H1 (cell line): ENCODE measurements around the gene LUM. TPM values are rescaled to one million over a fixed set of nuclear protein-coding genes. Genes with fewer than 3 reads are reported as not detected.

Experiments used
- NANOG ChIP-seq: IDR thresholded peaks from 2 replicates; pipeline ENCODE4 v1.6.1; 2011; ENCODE audit warnings: low read length, low read depth, mild to moderate bottlenecking, inconsistent platforms; ENCODE audit not compliant: insufficient read depth, poor library complexity, severe bottlenecking
- polyA plus RNA-seq, 7 experiments: library from polyadenylated mRNA; depleted of rRNA in 3 of 7; stranded (reverse) in 5 of 7; unstranded in 2 of 7; fragments of >200 nt in 5 of 7; fragments of 200-250 nt in 2 of 7; gene quantifications; 1 replicate in 5 of 7; 2 replicates in 1 of 7; 4 replicates in 1 of 7; pipeline versions ENCODE4 v1.2.1 to v1.2.3, GENCODE V29; 2011 to 2013; ENCODE audit warnings: missing spikeins in 2 of 7, mixed read lengths in 2 of 7
- total RNA-seq: library from RNA; stranded (reverse); fragmentation: NEBNext Ultra II Directional; extraction: Animal tissue kit (Norgen Biotek cat#: 25700); gene quantifications from 2 replicates; pipeline ENCODE4 v1.2.1, GENCODE V29; 2021

The LUM gene
- total and polyA plus RNA-seq, 2 of the 8 experiments (the other 6 are each of a cell fraction or from before 2014, with no cell fraction given): not detected

DNA sequence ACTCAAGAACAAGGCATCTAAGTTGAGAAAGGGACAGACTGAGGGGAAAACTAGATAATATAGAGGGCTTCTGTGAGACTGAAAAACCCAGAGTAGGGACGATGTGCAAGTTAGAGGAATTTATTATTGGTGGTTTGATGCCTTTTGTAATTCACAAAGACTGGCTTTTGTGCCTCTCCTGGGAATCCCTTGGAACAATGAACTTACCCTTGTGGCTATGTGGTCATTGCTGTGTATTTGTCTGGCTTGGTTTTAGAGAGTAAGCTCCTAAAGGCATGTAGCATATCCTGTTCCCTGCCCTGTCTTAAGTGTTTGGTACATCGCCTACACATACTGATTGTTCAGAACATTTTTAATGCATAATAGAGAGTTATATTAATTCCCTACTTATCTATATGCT is 44.7 kb upstream of the LUM start (continued):
- TF ChIP-seq NANOG: no peak
- TF ChIP-seq, all 59 proteins: peak for 0
